NCI-H128 (cell line): ENCODE measurements around the gene CLEC16A.

Experiments
- DNase-seq: peaks from one replicate; lab custom pipeline; 2025; ENCODE audit not compliant: unreplicated experiment; lab: John Stamatoyannopoulos, UW

CLEC16A gene

GRCh38 chr16:11165894-11166665 lies 221.7 kb downstream of the CLEC16A start:
- DNase-seq: no peak

GRCh38 chr16:11167581-11167980 lies 223.2 kb downstream of the CLEC16A start:
- DNase-seq: no peak

- no peak for DNase-seq
These were observed 224.2 kb downstream of the CLEC16A start for GRCh38 chr16:11168386-11169051.

- no peak for DNase-seq
These were observed 225.3 kb downstream of the CLEC16A start for GRCh38 chr16:11169641-11170040.

GRCh38 chr16:11170201-11170600 lies 225.8 kb downstream of the CLEC16A start:
- DNase-seq: no peak

- no peak for DNase-seq
These were observed 226.5 kb downstream of the CLEC16A start for GRCh38 chr16:11170696-11171447.

GRCh38 chr16:11171448-11171709 lies 227.0 kb downstream of the CLEC16A start:
- no peak for DNase-seq

GRCh38 chr16:11171757-11172299 lies 227.5 kb downstream of the CLEC16A start:
- DNase-seq: no peak

- no peak for DNase-seq
These were observed 229.1 kb downstream of the CLEC16A start for GRCh38 chr16:11173426-11173825.

GRCh38 chr16:11174141-11174540 lies 229.8 kb downstream of the CLEC16A start:
- DNase-seq: no peak

GRCh38 chr16:11175106-11175786 lies 230.9 kb downstream of the CLEC16A start:
- no peak for DNase-seq

GRCh38 chr16:11175787-11176341 lies 231.5 kb downstream of the CLEC16A start:
- DNase-seq: no peak

GRCh38 chr16:11177578-11178160 lies 233.3 kb downstream of the CLEC16A start:
- no peak for DNase-seq

- DNase-seq: no peak
These were observed 234.1 kb downstream of the CLEC16A start for GRCh38 chr16:11178424-11178823.

GRCh38 chr16:11179574-11179973 lies 235.2 kb downstream of the CLEC16A start:
- no peak for DNase-seq

- DNase-seq: no peak
These were observed 236.1 kb downstream of the CLEC16A start for GRCh38 chr16:11180489-11180888.

GRCh38 chr16:11181242-11181898 lies 237.0 kb downstream of the CLEC16A start:
- no peak for DNase-seq

- DNase-seq: no peak
These were observed 237.5 kb downstream of the CLEC16A start for GRCh38 chr16:11181899-11182279.

GRCh38 chr16:11182411-11182810 lies 238.0 kb downstream of the CLEC16A start:
- DNase-seq: no peak
